ENCODE data around the gene SH3PXD2B.
"Not testable (repeated sequence)": the region's sequence is repeated elsewhere in the genome, so short reads cannot be mapped to it uniquely, and the experiment has no call there.

The SH3PXD2B gene

DNA sequence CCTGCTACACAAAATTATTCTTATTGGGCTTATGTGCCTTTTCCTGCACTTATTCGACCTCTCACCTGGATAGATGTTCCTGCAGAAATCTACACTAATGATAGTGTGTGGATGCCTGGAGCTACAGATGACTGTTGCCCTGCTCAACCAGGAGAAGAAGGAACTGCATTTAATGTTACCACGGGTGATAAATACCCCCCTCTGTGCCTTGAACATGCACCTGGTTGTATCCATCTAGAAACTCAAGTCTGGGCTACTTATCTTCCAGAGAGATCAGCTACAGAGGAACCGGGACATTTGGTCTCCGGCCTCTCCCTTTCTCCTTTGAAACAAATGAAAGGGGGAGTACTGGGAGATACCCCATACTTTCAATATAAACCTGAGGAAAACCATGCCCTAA, 54.5 kb downstream of the SH3PXD2B start:
- no peak for DNase-seq (ENCODE audit: low read depth in 2 of 2)

DNA sequence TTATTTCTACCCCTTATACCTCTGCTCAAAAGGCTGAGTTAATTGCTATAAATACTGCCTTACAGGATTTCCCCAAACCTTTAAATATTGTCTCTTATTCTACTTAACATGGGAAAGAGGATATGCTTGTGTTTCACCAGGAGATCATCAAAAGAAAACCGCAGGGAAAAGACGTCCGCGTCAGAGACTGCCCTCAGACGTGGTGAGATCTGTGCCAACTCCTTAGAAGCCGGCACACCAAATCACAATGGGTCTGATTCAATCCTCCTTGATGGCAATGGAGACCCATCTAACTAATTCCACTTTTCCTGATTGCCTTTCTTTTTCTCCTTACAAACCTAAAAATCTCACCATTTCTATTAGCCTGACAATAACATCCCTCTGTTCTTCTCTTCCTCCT, 55.0 kb downstream of the SH3PXD2B start:
- no peak for DNase-seq (ENCODE audit: low read depth in 2 of 2)

DNA sequence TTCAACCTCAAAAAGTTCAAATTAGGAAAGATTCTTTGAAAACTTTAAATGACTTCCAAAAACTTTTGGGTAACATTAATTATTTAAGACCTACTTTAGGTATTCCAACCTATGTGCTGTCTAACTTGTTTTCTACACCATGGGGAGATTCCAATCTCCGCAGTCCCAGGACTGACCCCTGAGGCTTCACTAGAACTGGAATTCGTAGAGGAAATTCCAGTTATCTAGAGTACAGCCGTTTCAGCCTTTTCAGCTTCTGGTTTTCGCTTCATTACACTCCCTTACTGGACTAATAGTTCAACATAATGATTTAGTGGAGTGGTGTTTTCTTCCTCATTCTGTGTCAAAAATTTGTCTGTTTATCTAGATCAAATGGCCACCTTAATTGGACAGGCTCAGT, 55.7 kb downstream of the SH3PXD2B start:
- DNase-seq (ENCODE audit: low read depth in 2 of 2) = not testable (repeated sequence)

DNA sequence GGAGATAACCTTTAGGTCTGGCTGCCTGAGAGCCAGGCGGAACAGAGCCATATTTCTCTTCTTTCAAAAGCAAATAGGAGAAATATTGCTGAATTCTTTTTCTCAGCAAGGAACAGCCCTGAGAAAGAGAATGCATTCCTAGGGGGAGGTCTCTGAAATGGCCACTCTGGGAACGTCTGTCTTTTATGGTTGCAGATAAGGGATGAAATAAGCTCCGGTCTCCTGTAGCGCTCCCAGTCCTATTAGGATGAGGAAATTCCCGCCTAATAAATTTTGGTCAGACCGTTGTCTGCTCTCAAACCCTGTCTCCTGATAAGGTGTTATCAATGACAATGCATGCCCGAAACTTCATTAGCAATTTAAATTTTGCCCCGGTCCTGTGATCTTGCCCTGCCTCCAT, 57.3 kb downstream of the SH3PXD2B start:
- DNase-seq (ENCODE audit: low read depth in 2 of 2) = not testable (repeated sequence)

DNA sequence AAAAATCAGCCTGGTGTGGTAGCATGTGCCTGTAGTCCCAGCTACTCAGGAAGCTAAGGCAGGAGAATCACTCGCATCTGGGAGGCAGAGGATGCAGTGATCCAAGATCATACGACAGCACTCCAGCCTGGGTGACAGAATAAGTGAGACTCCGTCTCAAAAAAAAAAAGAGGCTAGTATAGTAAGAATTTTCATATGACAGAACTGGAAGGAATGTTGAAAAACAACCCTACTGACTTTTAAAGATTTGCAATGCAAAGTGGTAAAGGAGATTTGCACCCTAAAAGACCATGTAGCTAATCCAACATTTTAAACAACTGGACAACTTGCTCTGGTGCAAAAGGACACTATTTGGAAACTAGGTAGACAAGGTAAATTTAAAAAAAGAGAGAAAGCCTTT, 58.1 kb downstream of the SH3PXD2B start:
- no peak for DNase-seq (ENCODE audit: low read depth in 2 of 2)

DNA sequence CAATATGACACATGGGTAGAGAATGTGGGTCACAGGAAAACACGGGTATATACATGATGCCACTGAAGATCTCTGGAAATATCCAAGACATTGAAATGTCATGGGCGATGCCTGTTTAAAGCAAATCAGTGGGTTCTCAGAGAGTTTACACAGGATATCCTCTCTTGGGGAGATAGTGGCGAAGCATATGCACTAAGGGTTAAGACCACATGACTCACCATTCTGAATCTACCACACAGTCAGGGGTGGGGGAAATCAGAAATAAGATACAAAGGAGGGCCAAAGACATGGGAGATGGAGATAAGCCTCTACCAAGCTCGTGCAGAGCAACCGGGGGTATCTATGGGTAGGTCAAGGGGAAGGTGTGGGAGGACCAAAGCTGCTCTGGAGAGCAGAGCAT, 58.8 kb downstream of the SH3PXD2B start:
- DNase-seq (ENCODE audit: low read depth in 2 of 2) = no peak

DNA sequence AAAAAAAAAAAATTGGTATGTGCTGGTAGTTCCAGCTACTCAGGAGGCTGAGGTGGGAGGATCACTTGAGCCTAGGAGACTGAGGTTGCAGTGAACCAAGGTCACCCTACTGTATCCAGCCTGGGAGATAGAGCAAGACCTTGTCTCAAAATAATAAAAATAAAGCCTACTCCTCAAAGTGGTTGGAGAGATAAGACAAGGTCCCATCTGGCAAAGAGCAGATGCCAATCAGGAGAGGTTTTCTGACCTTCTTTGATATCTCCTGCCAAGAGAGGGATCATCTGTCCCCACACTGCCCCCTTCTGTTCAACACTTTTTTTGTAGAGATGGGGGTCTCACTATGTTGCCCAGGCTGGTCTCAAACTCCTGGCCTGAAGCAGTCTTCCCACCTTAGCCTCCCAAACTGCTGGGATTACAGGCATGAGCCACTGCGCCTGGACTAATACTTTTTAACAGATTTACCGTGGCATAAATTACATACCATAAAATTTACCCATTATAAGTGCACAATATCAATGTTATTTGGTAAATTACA, 64.7 kb downstream of the SH3PXD2B start:
- DNase-seq (ENCODE audit: low read depth in 2 of 2) = no peak

DNA sequence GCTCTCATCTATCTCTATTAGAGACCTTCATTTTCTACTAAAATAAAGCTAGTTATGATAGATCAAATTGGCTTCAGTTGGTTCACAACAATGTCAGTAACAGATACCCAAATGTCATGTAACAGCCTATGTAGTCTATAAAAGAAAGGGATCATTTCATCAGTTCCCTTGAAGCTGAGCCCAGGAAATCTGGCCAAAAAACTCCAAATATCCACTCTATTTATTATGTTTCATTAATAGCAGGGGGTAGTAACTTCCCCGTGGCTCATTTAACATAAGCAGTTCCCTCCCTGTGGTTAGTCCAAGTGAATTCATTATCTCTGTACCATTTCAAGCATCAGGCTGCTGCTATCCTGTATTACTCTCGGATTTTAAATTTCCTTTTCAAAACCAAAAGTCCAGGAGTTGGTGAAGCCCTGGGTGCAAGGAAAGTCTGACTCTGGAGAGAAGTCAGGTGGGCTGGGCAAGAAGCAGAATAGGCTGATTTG, 66.0 kb downstream of the SH3PXD2B start:
- DNase-seq (ENCODE audit: low read depth in 2 of 2) = no peak

DNA sequence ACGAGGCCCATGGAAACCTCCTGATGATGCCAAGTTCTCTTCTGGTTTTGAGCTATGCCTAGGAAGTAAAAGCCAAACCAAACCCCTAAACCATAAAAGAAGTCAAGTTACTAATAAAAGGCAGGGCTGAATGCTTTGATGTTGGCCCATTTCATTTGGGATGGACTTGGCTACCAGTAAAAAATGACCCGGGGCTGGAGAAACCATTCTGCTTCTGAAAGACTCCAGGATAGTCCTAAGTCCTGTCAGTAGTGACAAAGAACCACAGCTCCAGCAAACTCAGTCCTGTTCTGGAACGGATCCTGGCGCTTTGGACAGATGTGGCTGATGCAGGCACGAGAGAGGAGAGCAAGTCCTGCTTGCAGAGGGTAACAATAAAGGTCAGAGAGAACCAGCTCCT, 68.6 kb downstream of the SH3PXD2B start:
- DNase-seq (ENCODE audit: low read depth in 2 of 2) = no peak

DNA sequence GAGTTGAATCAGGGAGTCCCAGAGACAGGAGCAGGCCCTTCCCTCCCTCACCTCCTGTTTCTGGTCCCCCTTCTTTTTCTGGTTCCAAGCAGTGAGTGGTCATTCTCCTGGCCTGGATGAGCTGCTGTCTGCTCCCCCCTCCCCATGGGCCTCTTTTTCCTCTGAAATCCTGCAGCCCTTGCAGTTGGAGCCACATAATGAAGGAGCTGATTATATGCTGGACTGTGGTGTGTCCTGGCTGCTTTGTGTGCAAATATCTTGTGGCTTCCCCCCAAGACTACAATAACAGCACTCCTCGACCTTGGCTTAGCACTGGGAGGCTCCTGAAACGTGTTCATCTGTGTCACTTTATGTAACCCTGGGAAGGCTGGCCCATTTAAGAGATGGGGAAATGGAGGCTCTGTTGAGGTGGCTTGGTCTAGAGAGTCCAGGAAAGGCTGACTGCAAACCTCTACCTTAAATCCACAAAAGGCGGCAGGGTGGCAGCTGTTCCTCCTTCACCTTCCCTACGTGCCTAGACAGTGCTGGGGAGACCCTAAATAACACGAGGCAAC, 69.2 kb downstream of the SH3PXD2B start:
- no peak for DNase-seq (ENCODE audit: low read depth in 2 of 2)

DNA sequence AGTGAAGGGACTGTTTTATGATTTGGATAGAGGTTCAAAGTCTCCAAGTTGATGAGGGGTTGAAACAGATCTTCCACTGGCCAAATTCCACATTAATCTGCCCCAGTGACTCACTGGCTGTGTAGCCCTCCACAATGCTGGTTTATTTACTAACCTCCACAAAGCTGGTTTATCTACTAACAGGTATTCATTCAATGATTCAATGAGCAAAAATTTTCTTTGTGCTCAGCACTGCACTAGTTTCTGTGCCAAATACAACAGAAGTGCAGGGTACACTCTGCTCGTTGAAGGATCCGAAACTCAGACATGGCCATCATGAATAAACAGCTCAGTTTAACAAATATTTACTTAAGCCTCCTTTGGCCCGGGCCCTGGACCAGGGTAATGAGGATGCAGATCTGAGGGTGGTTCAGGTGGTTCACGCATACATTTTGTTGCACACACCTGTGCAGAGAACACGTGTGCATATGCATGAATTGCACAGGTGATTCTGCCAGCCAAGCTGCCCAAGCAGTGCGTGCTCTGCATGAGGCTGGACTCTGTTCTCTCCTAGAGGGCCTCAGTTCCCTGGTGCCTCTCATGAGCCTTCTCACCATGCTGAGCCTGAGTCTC, 71.0 kb downstream of the SH3PXD2B start:
- no peak for DNase-seq (ENCODE audit: low read depth in 2 of 2)

DNA sequence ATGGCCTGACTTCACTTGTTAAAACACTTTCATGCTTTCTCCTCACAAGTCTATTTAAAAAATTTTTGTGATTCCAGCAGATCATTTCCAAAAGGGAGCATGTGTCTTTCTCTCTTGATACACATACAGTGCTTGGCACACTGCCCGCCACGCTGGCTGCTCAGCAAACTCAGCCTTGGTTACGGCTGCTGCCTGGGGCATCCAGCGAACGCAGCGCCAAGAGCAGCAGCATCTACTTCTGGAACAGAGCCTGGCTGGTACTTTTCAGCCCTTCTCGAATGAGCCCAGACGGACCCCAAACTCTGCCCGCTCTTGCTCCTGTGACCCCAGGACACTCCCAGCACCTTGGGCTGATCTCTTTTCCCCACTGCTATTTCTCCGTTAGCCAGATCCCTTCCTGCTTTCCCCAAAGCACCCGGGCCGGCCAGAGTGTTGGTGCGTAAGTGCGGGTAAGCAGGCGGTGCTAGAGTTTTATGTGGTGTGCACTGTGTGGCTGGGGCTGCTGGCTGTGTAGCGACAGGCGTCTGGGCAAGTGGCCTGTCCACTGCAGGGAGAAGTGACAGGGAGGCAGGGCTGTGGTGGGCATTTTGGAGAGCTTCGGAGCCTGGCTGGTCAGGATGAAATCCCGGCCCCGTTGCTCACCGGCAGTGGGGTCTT, 73.2 kb downstream of the SH3PXD2B start:
- DNase-seq (ENCODE audit: low read depth in 2 of 2) = no peak

DNA sequence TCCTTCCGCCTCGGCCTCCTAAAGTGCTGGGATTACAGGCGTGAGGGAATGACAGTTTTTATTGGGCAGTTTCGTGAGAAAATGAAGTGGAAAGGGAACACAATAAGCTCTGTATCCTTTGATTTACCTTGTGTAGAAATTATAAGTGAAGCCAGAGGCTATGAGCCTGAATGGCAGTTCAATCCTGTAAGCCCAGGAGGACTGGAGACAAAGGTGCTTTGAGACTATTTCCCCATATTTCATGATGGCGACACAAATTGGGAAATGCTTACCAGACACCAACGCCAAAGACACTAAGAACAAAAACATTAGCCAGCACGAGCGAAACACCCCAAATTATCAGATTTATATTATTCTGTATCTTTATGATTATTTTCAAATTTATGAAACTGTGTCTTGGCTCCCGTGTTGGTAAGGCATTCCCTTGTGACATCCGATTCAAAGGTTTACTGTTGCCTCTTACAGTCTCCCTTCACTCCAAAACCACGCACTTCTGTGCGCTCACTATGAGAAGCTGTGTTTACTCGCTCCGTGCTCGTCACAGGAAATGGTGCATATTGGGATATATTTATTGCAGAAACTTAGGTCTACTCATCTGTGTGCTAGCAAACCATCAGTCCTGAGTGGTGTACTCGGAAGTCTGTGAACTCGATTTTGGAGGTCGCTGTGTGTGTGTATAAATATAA, 73.9 kb downstream of the SH3PXD2B start:
- DNase-seq (ENCODE audit: low read depth in 2 of 2) = no peak

DNA sequence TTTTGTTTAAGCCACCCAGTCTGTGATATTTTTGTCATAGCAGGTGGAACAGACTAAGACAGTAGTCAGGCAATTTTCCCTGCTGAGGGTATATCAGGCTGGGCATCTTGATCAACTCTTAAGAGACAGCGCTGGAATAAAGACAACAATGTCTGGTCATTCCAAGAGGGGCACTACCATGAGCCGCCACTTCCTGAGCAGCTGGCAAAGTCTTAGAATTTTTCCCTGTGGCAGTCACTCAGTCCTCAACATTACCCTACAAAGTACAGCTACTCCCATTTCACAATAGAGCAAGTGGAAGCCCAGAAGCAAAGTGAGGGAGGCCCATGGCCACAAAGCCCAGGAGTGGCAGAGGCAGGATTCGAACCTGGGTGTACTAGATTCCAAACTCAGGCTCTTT, 74.8 kb downstream of the SH3PXD2B start:
- DNase-seq (ENCODE audit: low read depth in 2 of 2) = no peak

DNA sequence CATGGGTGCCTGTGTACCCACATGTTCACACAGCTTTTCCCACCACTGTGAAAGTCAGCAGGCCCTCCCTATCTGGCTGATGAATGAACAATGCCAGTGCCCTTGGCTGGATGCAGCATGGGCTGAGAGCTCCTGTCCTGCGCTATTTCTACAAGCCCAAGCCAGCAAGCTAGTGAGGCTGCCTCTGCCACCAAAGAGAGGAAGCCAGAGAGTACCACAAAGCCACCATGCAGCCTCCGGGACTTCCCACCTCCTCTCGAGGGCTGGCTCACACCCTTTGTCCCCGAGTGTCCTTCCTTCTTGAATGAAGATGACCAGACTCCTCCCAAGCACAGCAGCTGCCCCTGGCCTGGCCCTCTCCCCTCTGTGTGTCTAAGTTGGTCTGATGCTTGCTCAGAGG, 76.5 kb downstream of the SH3PXD2B start:
- no peak for DNase-seq (ENCODE audit: low read depth in 2 of 2)

DNA sequence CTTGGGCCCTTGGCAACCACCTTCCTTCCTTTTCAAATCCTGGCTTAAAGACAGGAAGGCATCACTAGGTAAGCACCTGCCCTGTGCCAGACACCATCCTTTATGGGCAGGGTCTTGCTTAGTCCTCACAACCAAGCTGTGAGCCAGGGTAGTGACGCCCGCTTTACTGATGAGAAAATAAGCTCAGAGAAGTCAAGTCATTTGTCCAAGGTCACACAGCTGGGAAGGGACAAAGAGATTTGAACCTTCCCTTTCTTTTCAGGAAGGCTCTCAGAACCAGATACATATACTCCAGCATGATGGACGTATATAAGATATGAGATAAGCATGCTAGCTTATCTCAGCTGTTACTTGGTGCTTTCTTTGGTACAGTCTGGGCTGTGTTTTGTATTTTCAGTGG, 76.9 kb downstream of the SH3PXD2B start:
- DNase-seq (ENCODE audit: low read depth in 2 of 2) = no peak

DNA sequence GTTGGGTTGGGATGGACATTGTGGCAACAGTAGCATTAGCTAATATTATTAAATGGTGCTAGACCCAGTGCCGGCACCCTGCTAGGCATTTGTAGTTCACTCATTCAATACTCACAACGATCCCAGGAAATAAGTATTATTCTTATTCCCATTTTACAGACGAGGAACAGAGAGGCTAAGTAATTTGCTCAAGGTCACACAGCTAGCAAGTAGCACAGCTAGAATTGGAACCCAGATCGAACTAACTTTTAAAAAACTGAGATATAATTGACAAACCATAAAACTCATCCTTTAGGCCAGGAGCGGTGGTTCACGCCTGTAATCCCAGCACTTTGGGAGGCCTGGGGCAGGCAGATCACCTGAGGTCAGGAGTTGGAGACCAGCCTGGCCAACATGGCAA, 79.5 kb downstream of the SH3PXD2B start:
- DNase-seq (ENCODE audit: low read depth in 2 of 2) = no peak

DNA sequence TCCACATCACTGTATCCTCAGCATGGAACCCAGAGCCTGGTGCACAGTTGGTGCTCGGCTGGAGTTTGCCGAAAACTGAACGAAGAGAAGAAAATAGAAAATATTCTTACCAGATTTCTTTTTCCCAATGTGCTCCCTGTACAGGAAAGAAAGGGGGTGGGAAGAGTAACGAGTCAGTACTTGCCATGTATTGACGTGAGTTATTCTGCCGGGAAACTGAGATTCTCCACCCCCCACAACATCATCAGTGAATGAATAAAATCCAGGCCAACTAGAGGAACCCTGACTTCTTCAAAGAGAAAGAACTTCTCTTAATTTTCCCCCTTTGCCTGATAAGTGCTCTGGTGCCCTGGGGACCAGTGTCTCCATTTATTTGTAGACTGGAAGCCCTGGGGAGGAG, 80.6 kb downstream of the SH3PXD2B start:
- DNase-seq (ENCODE audit: low read depth in 2 of 2) = no peak

DNA sequence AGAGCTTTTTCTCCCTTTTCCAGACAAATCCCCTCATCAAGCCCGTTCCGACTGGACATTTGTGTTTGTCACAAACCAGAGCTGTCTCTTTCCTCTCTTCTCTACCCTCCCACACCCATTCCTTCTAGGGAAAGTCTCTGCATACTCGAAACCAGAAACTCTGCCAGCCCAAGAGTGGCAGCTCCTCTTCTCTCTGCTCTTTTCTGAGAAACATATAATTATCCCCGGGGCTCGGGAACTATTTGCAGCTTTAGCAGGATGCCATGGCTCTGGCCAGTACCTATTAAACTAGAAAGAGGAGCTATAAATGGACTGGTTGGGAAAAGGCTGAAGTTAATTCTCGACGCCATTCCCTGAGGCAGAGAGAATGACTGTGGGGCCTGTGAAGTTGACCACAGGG, 82.6 kb downstream of the SH3PXD2B start:
- DNase-seq (ENCODE audit: low read depth in 2 of 2) = no peak

DNA sequence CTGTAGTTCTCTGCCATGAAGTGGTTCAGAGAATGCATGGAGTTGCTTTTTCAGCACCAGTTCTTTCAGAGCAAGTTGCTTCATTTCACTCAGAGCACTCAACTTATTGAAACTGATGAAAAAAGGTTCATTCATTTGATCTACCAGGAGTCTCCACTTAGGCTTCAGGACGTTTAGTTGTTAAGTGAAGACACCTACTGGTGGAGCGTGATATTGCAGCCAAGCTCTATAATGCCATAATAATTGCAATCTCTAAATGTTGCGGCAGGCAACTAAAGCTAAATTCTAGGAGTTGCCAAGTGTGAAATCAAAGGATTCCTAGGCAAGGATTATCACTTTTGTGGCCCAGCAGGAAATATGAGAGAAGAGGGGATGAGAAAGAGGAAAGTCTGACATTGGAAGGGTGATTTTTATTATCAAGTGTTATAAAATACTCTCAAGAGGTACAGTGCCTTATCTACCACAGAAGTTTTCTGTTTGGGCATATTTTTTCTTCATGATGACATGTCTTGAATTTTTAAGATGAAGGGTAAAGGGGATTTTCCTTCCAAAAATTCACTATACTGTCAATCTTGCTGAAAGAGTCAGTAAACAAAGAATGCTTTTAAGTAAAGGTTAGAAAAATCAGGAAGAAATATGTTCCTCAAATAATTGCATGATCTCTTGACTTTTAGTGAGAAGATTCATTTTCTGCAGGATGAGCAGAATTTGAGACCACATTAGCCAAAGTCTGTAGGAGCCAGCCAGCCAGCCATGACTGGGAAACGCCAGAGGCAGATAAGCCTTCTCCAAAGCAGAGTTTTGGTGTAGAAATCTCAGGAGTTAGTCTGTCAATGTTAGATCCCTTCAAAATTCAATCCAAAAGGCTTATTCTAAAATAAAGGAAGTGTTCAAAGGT, 83.4 kb downstream of the SH3PXD2B start:
- no peak for DNase-seq (ENCODE audit: low read depth in 2 of 2)

DNA sequence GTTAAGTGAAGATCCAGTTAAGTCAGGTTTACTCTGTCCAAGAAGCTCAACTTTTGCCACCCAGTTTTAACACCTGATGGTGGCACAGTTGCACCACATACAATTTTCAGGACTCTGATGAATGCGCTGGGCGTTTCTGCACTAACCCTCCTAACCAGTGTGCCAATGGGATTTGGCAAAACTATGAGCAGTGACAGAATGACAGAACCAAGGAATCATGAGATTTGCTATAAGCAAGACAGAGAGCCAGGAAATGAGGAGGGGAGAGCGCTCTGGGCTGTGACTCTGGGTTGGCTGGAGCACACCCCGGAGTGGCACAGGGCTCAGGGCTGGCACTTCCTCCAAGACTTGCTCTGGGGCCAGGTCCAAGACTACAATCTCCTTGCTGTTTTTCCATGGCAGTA, 84.1 kb downstream of the SH3PXD2B start:
- no peak for DNase-seq (ENCODE audit: low read depth in 2 of 2)

DNA sequence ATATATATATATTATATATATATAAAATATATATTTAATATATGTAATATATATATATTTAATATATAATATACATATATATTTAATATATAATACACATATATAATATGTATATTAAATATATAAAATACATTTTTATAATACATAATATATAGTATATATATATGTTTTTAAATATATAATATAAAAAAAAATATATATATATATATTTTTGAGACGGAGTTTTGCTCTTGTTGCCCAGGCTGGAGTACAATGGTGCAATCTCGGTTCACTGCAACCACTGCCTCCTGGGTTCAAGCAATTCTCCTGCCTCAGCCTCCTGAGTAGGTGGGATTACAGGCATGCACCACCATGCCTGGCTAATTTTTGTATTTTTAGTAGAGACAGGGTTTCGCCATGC, 85.6 kb downstream of the SH3PXD2B start:
- DNase-seq (ENCODE audit: low read depth in 2 of 2) = not testable (repeated sequence)

All from stimulated activated CD4-positive, alpha-beta T cell treated with anti-CD3 and anti-CD28 coated beads, Interleukin-1b, Interleukin-23, amount 100 ng/mL, for 4 hours (primary cell).